NCI-H345 (cell line): ENCODE measurements around the gene CNTF.

Source experiments
- DNase-seq: peaks from one replicate; lab custom pipeline; 2025; lab: John Stamatoyannopoulos, UW

Gene CNTF

GRCh38 chr11:58606930-58607714, 15.3 kb upstream of the CNTF start:
- DNase-seq = no peak

- no peak for DNase-seq
Measured at GRCh38 chr11:58608331-58608730, 14.1 kb upstream of the CNTF start.

- DNase-seq = no peak
Measured at GRCh38 chr11:58609723-58610122, 12.7 kb upstream of the CNTF start.

GRCh38 chr11:58613228-58613627, 9.2 kb upstream of the CNTF start:
- DNase-seq = no peak

GRCh38 chr11:58615559-58615958, 6.9 kb upstream of the CNTF start:
- no peak for DNase-seq

- no peak for DNase-seq
Measured at GRCh38 chr11:58616594-58616993, 5.9 kb upstream of the CNTF start.

GRCh38 chr11:58617976-58618557, 4.4 kb upstream of the CNTF start:
- DNase-seq = no peak

GRCh38 chr11:58621586-58622262, 741 bp upstream of the CNTF start:
- no peak for DNase-seq

GRCh38 chr11:58625086-58625485, 2.6 kb downstream of the CNTF start:
- no peak for DNase-seq

GRCh38 chr11:58625826-58626460, 3.5 kb downstream of the CNTF start:
- DNase-seq = no peak

- no peak for DNase-seq
Measured at GRCh38 chr11:58626934-58627483, 4.5 kb downstream of the CNTF start.

- no peak for DNase-seq
Measured at GRCh38 chr11:58628446-58628845, 6.0 kb downstream of the CNTF start.

GRCh38 chr11:58629857-58630256, 7.4 kb downstream of the CNTF start:
- DNase-seq = peak; percentile 4

- no peak for DNase-seq
Measured at GRCh38 chr11:58631378-58631777, 8.9 kb downstream of the CNTF start.

GRCh38 chr11:58632510-58632909, 10.0 kb downstream of the CNTF start:
- no peak for DNase-seq

GRCh38 chr11:58636587-58636986, 14.1 kb downstream of the CNTF start:
- DNase-seq = no peak

GRCh38 chr11:58637371-58637770, 14.9 kb downstream of the CNTF start:
- no peak for DNase-seq

- no peak for DNase-seq
Measured at GRCh38 chr11:58639103-58639502, 16.6 kb downstream of the CNTF start.

- no peak for DNase-seq
Measured at GRCh38 chr11:58639669-58640068, 17.2 kb downstream of the CNTF start.

- no peak for DNase-seq
Measured at GRCh38 chr11:58640386-58641023, 18.0 kb downstream of the CNTF start.

- no peak for DNase-seq
Measured at GRCh38 chr11:58641341-58641740, 18.9 kb downstream of the CNTF start.
